HL-60 (cell line): ENCODE data around the gene LIN37.

Experiments used
- POLR2AphosphoS5 ChIP-seq: IDR thresholded peaks from 2 replicates; pipeline ENCODE4 v1.6.1; 2012; ENCODE audit warnings: low read depth
- TF ChIP-seq, protein P1 (sequence below): IDR thresholded peaks from one replicate; pipeline ENCODE4 v1.5.1; 2011; ENCODE audit warnings: low read length, control low read depth, inconsistent platforms; ENCODE audit not compliant: insufficient read depth

DNA sequence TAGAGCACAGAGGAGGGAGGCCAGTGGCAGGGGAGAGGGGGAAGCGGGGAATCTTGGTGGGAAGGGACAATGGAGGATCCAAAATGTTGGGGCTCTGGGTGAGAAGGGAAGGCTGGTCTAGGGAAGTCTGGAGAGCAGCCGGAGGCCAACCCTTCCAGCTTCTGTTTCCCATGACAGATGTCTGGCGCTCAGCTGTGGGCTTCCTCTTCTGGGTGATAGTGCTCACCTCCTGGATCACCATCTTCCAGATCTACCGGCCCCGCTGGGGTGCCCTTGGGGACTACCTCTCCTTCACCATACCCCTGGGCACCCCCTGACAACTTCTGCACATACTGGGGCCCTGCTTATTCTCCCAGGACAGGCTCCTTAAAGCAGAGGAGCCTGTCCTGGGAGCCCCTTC, 1.8 kb upstream of the LIN37 start:
- TF ChIP-seq, protein P1, sequence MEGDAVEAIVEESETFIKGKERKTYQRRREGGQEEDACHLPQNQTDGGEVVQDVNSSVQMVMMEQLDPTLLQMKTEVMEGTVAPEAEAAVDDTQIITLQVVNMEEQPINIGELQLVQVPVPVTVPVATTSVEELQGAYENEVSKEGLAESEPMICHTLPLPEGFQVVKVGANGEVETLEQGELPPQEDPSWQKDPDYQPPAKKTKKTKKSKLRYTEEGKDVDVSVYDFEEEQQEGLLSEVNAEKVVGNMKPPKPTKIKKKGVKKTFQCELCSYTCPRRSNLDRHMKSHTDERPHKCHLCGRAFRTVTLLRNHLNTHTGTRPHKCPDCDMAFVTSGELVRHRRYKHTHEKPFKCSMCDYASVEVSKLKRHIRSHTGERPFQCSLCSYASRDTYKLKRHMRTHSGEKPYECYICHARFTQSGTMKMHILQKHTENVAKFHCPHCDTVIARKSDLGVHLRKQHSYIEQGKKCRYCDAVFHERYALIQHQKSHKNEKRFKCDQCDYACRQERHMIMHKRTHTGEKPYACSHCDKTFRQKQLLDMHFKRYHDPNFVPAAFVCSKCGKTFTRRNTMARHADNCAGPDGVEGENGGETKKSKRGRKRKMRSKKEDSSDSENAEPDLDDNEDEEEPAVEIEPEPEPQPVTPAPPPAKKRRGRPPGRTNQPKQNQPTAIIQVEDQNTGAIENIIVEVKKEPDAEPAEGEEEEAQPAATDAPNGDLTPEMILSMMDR, result no peak
- TF ChIP-seq POLR2AphosphoS5, result no peak
